BE2C (cell line): ENCODE data around the gene ZMYND12. TPM values are rescaled to one million over a fixed set of nuclear protein-coding genes. Genes with fewer than 3 reads are reported as not detected.
"Not testable (repeated sequence)": the region's sequence is repeated elsewhere in the genome, so short reads cannot be mapped to it uniquely, and the experiment has no call there.

Experiments used
- DNase-seq: peaks from one replicate; pipeline ENCODE4 v3.0.0-alpha.2; 2020
- H3K27me3 ChIP-seq: fragments of 250-450 bp; sonication (Bioruptor Pico); 2 replicates; pipeline ENCODE4 v1.5.1; 2020; ENCODE audit warnings: mild to moderate bottlenecking
- H3K36me3 ChIP-seq: fragments of 250-450 bp; sonication (Bioruptor Pico); 2 replicates; pipeline ENCODE4 v1.5.1; 2020; ENCODE audit warnings: mild to moderate bottlenecking
- H3K4me1 ChIP-seq: fragments of 250-450 bp; sonication (Bioruptor Pico); 2 replicates; pipeline ENCODE4 v1.5.1; 2020
- H3K4me3 ChIP-seq: 2 replicates; pipeline ENCODE4 v1.5.1; 2011; ENCODE audit warnings: low read depth, low read length
- H3K9me3 ChIP-seq: fragments of 250-450 bp; sonication (Bioruptor Pico); 2 replicates; pipeline ENCODE4 v1.5.1; 2020
- polyA plus RNA-seq: library from polyadenylated mRNA; unstranded; fragments of >200 nt; gene quantifications from one replicate; pipeline ENCODE4 v1.2.1, GENCODE V29; 2012; ENCODE audit warnings: low read depth, missing spikeins; ENCODE audit not compliant: insufficient read length, insufficient read depth
- TF ChIP-seq, protein P1 (sequence below): IDR thresholded peaks from 2 replicates; pipeline ENCODE4 v1.5.1; 2012; ENCODE audit warnings: mild to moderate bottlenecking, low read depth, low read length

Gene ZMYND12, protein sequence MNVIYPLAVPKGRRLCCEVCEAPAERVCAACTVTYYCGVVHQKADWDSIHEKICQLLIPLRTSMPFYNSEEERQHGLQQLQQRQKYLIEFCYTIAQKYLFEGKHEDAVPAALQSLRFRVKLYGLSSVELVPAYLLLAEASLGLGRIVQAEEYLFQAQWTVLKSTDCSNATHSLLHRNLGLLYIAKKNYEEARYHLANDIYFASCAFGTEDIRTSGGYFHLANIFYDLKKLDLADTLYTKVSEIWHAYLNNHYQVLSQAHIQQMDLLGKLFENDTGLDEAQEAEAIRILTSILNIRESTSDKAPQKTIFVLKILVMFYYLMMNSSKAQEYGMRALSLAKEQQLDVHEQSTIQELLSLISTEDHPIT
- polyA plus RNA-seq: 0.88 TPM

DNA sequence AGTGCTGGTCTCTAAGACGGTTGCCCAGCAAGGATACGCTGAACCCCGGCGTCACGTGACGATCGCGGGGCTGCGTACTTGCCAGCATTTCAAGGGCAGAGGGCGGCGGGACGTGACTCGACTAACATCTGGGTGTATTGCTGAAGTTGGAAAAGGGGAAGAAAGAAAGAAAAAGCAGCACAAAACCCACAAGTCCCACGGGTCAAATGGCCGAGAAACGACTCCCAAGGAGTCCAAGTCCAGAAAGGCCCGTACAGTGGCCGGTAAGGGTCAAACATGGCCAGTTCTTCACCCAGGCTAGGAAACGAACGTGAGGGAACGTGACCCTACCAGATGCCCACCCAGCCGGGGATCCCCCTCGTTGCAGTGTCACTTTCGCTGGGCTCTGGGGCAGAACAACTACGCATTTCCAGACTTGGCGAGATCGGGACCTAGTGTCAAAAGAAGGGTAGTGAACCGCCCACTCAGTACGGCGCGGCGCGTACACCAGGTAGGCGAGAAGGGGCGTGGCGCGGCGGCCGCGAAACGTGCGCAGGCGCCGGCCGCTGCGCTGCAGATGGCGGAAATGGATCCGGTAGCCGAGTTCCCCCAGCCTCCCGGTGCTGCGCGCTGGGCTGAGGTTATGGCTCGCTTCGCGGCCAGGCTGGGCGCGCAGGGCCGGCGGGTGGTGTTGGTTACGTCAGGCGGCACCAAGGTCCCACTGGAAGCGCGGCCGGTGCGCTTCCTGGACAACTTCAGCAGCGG lies at the start of gene ZMYND12, which contains the start of gene PPCS:
ZMYND12 (minus strand) TSS at position 13 of the 744 bp plus-strand sequence. CDS start 25 bp downstream, outside the sequence.
PPCS (plus strand) TSS at position 534 of the 744 bp plus-strand sequence; CDS start at position 557, 23 bp downstream.
- TF ChIP-seq, protein P1, sequence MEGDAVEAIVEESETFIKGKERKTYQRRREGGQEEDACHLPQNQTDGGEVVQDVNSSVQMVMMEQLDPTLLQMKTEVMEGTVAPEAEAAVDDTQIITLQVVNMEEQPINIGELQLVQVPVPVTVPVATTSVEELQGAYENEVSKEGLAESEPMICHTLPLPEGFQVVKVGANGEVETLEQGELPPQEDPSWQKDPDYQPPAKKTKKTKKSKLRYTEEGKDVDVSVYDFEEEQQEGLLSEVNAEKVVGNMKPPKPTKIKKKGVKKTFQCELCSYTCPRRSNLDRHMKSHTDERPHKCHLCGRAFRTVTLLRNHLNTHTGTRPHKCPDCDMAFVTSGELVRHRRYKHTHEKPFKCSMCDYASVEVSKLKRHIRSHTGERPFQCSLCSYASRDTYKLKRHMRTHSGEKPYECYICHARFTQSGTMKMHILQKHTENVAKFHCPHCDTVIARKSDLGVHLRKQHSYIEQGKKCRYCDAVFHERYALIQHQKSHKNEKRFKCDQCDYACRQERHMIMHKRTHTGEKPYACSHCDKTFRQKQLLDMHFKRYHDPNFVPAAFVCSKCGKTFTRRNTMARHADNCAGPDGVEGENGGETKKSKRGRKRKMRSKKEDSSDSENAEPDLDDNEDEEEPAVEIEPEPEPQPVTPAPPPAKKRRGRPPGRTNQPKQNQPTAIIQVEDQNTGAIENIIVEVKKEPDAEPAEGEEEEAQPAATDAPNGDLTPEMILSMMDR: no peak
- peak; percentile 67 for DNase-seq

DNA sequence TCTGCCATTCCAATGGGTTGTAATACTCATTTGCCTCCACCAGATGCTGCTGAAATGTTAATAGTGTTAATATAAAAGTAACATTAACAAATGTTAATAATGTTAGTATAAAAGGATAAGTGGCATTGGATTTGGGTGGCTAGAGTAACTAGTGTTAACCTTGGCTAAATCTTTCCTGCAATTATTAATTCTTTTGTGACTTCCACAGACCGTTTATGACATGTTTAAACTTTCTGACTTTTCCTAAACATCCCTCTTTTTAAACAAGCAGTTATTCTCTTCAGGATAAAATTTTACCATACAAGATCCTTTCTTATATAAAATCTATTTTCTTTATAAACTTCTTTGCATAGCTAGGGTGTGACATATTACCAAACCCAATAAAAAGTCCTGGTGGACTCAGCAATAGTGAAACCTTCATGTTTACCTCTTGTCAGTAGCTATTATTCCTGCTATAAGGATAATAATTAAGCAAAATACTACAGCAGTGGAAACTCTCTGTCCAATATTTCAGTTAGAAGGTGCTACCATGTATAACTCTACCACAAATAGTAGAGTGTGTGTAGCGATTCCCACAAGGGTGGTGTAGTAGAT lies 48.8 kb upstream of the ZMYND12 start:
- no peak overlapping the region for H3K4me3 ChIP-seq
- DNase-seq: no peak
- TF ChIP-seq, protein P1: no peak
- H3K27me3 ChIP-seq: no peaks in the 10 kb centered on the region
- H3K4me1 ChIP-seq: no peaks in the 10 kb centered on the region
- H3K36me3 ChIP-seq: no peaks in the 10 kb centered on the region
- H3K9me3 ChIP-seq: no peaks in the 10 kb centered on the region

More for the DNA sequence above, at the start of gene ZMYND12, which contains the start of gene PPCS:
- H3K36me3 ChIP-seq: no peaks in the 10 kb centered on the region
- H3K9me3 ChIP-seq: no peaks in the 10 kb centered on the region
- no peaks in the 10 kb centered on the region for H3K27me3 ChIP-seq
- H3K4me1 ChIP-seq: no peaks in the 10 kb centered on the region
- peak within 1 kb of the TSS; percentile 78 for H3K4me3 ChIP-seq

DNA sequence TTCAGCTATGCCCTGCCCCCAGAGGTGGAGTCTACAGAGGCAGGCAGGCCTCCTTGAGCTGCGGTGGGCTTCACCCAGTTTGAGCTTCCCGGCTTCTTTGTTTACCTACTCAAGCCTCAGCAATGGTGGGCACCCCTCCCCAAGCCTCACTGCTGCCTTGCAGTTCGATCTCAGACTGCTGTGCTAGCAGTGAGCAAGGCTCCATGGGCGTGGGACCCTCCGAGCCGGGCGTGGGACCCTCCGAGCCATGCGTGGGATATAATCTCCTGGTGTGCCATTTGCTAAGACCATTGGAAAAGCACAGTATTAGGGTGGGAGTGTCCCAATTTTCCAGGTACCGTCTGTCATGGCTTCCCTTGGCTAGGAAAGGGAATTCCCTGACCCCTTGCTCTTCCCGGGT lies 46.2 kb upstream of the ZMYND12 start:
- not testable (repeated sequence) for H3K4me1 ChIP-seq, H3K36me3 ChIP-seq, H3K4me3 ChIP-seq, DNase-seq, H3K9me3 ChIP-seq, H3K27me3 ChIP-seq

DNA sequence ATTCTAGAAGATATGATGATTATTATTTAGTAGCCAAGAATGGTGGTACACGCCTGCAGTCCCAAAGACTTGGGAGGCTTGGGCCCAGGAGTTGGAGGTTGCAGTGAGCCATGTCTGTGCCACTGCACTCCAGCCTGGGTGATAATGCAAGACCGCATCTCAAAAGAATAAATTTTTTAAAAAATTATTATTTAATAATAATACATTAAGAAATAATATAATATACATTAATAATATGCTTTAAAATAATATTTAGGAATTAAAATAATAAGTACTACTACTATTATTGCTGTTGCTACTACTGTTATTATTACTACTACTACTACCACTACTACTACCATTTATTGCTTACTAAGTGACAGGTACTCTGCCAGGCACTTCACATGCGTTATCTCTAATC lies 34.4 kb upstream of the ZMYND12 start:
- Histone ChIP-seq H3K4me3 (no peak overlapping the region), H3K27me3 (no peaks in the 10 kb centered on the region), H3K9me3 (no peaks in the 10 kb centered on the region), H3K4me1 (no peaks in the 10 kb centered on the region), H3K36me3 (no peaks in the 10 kb centered on the region)
- DNase-seq: no peak
- TF ChIP-seq, protein P1: no peak

DNA sequence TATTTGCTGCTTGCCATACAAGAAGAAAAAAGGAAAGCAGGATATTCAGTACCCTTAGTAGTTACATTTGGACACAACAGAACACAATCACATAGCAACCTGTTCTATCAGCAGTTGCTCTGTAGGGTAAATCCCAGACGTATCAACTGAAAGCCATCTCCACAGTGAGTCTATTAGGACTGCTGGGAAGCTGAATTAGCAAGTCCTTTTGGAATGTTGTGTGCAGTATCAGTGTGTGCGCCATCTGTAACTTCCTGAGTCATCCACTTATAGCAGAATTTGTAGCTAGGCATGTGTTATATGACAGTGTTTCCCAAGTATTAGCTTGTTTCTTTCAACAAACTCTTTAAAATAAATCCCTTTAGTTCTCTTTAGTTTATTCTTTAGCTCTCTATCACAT lies 28.6 kb upstream of the ZMYND12 start:
- no peak for DNase-seq
- H3K9me3 ChIP-seq: no peaks in the 10 kb centered on the region

DNA sequence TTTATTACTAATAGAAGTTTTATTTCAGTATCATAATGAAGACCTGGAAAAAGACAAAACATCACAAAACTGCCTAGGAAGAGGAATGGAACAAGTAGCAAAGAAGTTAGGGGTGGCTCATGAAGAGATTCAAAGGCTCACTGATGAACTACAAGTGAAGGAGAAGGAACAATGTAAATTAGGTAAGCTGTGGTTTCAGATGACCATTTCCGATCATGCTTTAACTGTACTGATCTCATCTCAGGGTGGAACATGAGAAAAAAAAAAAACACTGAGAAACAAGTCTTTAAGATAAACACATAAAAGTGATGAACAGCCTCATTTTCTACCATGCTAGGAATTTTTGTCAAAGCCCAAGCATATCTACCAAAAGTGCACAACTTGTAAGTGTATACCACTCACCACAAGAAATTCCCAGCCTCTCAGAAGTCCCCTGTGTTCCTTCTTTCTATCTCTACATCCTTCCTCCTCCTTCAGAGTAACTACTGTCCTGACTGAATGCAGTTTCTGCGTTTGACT lies 26.9 kb upstream of the ZMYND12 start:
- no peak overlapping the region for H3K4me3 ChIP-seq
- TF ChIP-seq, protein P1: no peak
- no peaks in the 10 kb centered on the region for H3K36me3 ChIP-seq
- DNase-seq: no peak
- no peaks in the 10 kb centered on the region for H3K4me1 ChIP-seq
- H3K27me3 ChIP-seq: no peaks in the 10 kb centered on the region
- H3K9me3 ChIP-seq: no peaks in the 10 kb centered on the region

More for the DNA sequence above, 28.6 kb upstream of the ZMYND12 start:
- H3K36me3 ChIP-seq: no peaks in the 10 kb centered on the region
- no peaks in the 10 kb centered on the region for H3K27me3 ChIP-seq
- TF ChIP-seq, protein P1: no peak
- no peaks in the 10 kb centered on the region for H3K4me1 ChIP-seq
- no peak overlapping the region for H3K4me3 ChIP-seq
